GM12878 (cell line): ENCODE data around the gene POU2F1. TPM values are rescaled to one million over a fixed set of nuclear protein-coding genes. Genes with fewer than 3 reads are reported as not detected.
A peak's percentile ranks its signal among the peaks of the same experiment; 100 is the strongest.

Experiments
- ATAC-seq: fragments of 200-7000 bp; cut with Tn5 transposase; 3 replicates; pipeline ENCODE4 v1.9.1; 2020; ENCODE audit warnings: mild to moderate bottlenecking, moderate library complexity
- BruUV-seq: library from RNA; stranded (reverse); fragments of 400-500 nt; replicated peaks from 2 replicates; lab custom pipeline; 2021; lab: Mats Ljungman, UMichigan
- CTCF ChIA-PET: fragments of 300-600 bp; sonication (Branson Sonifier 250); formaldehyde crosslinking; extraction: SDS; loops from one replicate; lab custom pipeline; 2021; ENCODE audit warnings: inconsistent platforms; lab: Yijun Ruan, JAX
- POLR2A ChIA-PET: fragments of 350-600 bp; formaldehyde crosslinking; extraction: SDS; loops from one replicate; lab custom pipeline; 2021; ENCODE audit warnings: inconsistent platforms; lab: Charles Lee
- RAD21 ChIA-PET: fragments of 300-600 bp; sonication (Branson Sonifier 250); formaldehyde crosslinking; loops from one replicate; lab custom pipeline; 2023; ENCODE audit warnings: antibody characterized with exemption; ENCODE audit not compliant: unreplicated experiment; lab: Charles Lee
- SMC1A ChIA-PET: fragments of 300-600 bp; sonication (Branson Sonifier 250); formaldehyde crosslinking; loops from one replicate; lab custom pipeline; 2023; ENCODE audit not compliant: unreplicated experiment, uncharacterized antibody; lab: Charles Lee
- DNase-seq: peaks from one replicate; pipeline ENCODE4 v3.0.0-alpha.2; 2011; ENCODE audit warnings: low read depth, low spot score
- FAIRE-seq: peaks from 3 replicates; lab custom pipeline; 2011; peaks lifted over from hg19 to GRCh38; lab: Jason Lieb, UNC
- H2AFZ ChIP-seq: 2 replicates; pipeline ENCODE4 v1.6.0; 2011; ENCODE audit warnings: low read depth, low read length, control low read depth; ENCODE audit not compliant: control insufficient read depth
- H3K27ac ChIP-seq: 2 replicates; pipeline ENCODE4 v1.5.1; 2011; ENCODE audit warnings: control low read depth; ENCODE audit not compliant: control insufficient read depth, insufficient read depth
- H3K27me3 ChIP-seq, 2 experiments: replicated peaks in 1 of 2; 2 replicates each; pipeline versions ENCODE4 v1.6.0 to v1.6.1; 2011; ENCODE audit warnings: low read length in 1 of 2; ENCODE audit not compliant: control insufficient read depth in 2 of 2, insufficient read depth in 2 of 2
- H3K36me3 ChIP-seq, 2 experiments: 2 replicates each; pipeline ENCODE4 v1.5.1; 2011; ENCODE audit warnings: low read length in 1 of 2; ENCODE audit not compliant: control insufficient read depth in 2 of 2, insufficient read depth in 2 of 2
- H3K4me1 ChIP-seq: 2 replicates; pipeline ENCODE4 v1.6.1; 2011; ENCODE audit warnings: mild to moderate bottlenecking, low read length, moderate library complexity, mixed read lengths; ENCODE audit not compliant: control insufficient read depth, insufficient read depth
- H3K4me2 ChIP-seq: 2 replicates; pipeline ENCODE4 v1.6.0; 2011; ENCODE audit warnings: control low read depth; ENCODE audit not compliant: control insufficient read depth, insufficient read depth
- H3K4me3 ChIP-seq: fragments of 200-600 bp; sonication (generic); 2 replicates; pipeline ENCODE4 v1.5.1; 2016
- H3K79me2 ChIP-seq: 2 replicates; pipeline ENCODE4 v1.6.0; 2011; ENCODE audit warnings: low read length; ENCODE audit not compliant: control insufficient read depth, insufficient read depth
- H3K9ac ChIP-seq: 2 replicates; pipeline ENCODE4 v1.8.0; 2011; ENCODE audit warnings: low read length, control low read depth, mixed read lengths; ENCODE audit not compliant: control insufficient read depth, insufficient read depth
- H3K9me3 ChIP-seq: replicated peaks from 3 replicates; pipeline ENCODE4 v1.5.1; 2011; ENCODE audit warnings: mild to moderate bottlenecking, low read length; ENCODE audit not compliant: control insufficient read depth, insufficient read depth
- H4K20me1 ChIP-seq: 2 replicates; pipeline ENCODE4 v1.6.0; 2011; ENCODE audit not compliant: control insufficient read depth, insufficient read depth
- BCL3 ChIP-seq: IDR thresholded peaks from 2 replicates; pipeline ENCODE4 v1.6.1; 2011; ENCODE audit warnings: borderline replicate concordance, low read depth, mild to moderate bottlenecking, moderate library complexity, low read length; ENCODE audit not compliant: insufficient read depth, poor library complexity, severe bottlenecking
- DPF2 ChIP-seq: fragments of 450-650 bp; IDR thresholded peaks from 2 replicates; pipeline ENCODE4 v1.6.1; 2017; ENCODE audit warnings: mild to moderate bottlenecking
- E4F1 ChIP-seq: fragments of 450-650 bp; IDR thresholded peaks from 2 replicates; pipeline ENCODE4 v1.6.1; 2018; ENCODE audit warnings: borderline replicate concordance, mild to moderate bottlenecking; ENCODE audit not compliant: partially characterized antibody
- IRF3 ChIP-seq: fragments of 450-650 bp; IDR thresholded peaks from 2 replicates; pipeline ENCODE4 v1.6.1; 2014; ENCODE audit warnings: mild to moderate bottlenecking
- JUNB ChIP-seq: IDR thresholded peaks from 2 replicates; pipeline ENCODE4 v1.6.1; 2016; ENCODE audit warnings: antibody characterized with exemption, mild to moderate bottlenecking
- RELB ChIP-seq: fragments of 450-650 bp; IDR thresholded peaks from 2 replicates; pipeline ENCODE4 v1.6.1; 2017; ENCODE audit warnings: low read depth, mild to moderate bottlenecking, moderate library complexity
- RUNX3 ChIP-seq: IDR thresholded peaks from 2 replicates; pipeline ENCODE4 v1.6.1; 2012; ENCODE audit warnings: low read length, inconsistent platforms
- SPI1 ChIP-seq: IDR thresholded peaks from 2 replicates; pipeline ENCODE4 v1.6.1; 2011; ENCODE audit warnings: low read depth, mild to moderate bottlenecking, low read length, moderate library complexity, borderline replicate concordance; ENCODE audit not compliant: insufficient read depth
- whole genome bisulfite sequencing: methylation state at CpG from one replicate; pipeline ENCODE4 v1.1.6; 2016; ENCODE audit warnings: low lambda C conversion rate; ENCODE audit not compliant: insufficient replicate concordance, insufficient coverage; ENCODE audit errors: missing lambda C conversion rate; 5-methylcytosine and 5-hydroxymethylcytosine counted together
- in situ Hi-C: fragments of 300-500 bp; cut with MboI; formaldehyde crosslinking; loops from 9 replicates; pipeline ENCODE4 v1.14.3; 2018; ENCODE audit warnings: mixed read lengths
- intact Hi-C: fragments of 100-400 bp; cut with micrococcal nuclease; formaldehyde crosslinking; loops from one replicate; pipeline ENCODE4 v1.14.2; 2022; ENCODE audit not compliant: unreplicated experiment
- polyA plus RNA-seq, 11 experiments: library from polyadenylated mRNA; depleted of rRNA in 4 of 11; unstranded in 6 of 11; stranded (reverse) in 5 of 11; fragments of >200 nt; fragmentation: Nextera tagmentation in 4 of 11; fragmentation: Illumina TruSeq in 1 of 11; extraction: Ambion mirVana in 4 of 11; extraction: Trizol in 1 of 11; gene quantifications; 1 replicate in 1 of 11; 2 replicates in 10 of 11; pipeline versions ENCODE4 v1.2.1 to v1.2.3, GENCODE V29; 2011 to 2016; ENCODE audit warnings: inconsistent platforms in 2 of 11, missing spikeins in 2 of 11, low read depth in 1 of 11
- total RNA-seq, 4 experiments: library from RNA; depleted of rRNA in 3 of 4; stranded (reverse); fragments of >200 nt in 3 of 4; fragmentation: Illumina TruSeq in 1 of 4; extraction: Trizol in 1 of 4; gene quantifications; 2 replicates each; pipeline versions ENCODE4 v1.2.1 to v1.2.3, GENCODE V29; 2013 to 2021

The POU2F1 gene
- total and polyA plus RNA-seq, 10 of the 15 experiments (the other 5 are each of a cell fraction or from before 2014, with no cell fraction given): 2.5 to 21.7 (median 12.5) TPM

GRCh38 chr1:167330601-167331293, 110.1 kb downstream of the POU2F1 start (continued):
- TF ChIP-seq RELB (peak; percentile 24; the same call in 1 of the 2 replicates), BCL3 (no peak)

- no peak overlapping the region; the same call in 1 of the 2 replicates for H2AFZ ChIP-seq
- no TSS peak for BruUV-seq
- RAD21 ChIA-PET: interaction anchor here (1.3 to 6.5 kb wide), 5 partner anchors 11 to 87 kb away, joined by 4 to 53 read pairs (median 5); no protein-coding TSS in a partner anchor
- SMC1A ChIA-PET: interaction anchor here (0.5 to 5.3 kb wide), 8 partner anchors 8 to 112 kb away, joined by 3 to 63 read pairs (median 4); partner anchors contain the start of gene POU2F1
- FAIRE-seq: no peak
- no peaks in the 10 kb centered on the region for H4K20me1 ChIP-seq
- peaks cover 33% of the 10 kb centered on the region for H3K4me1 ChIP-seq
- H3K4me2 ChIP-seq: peak overlapping the region; percentile 66
- H3K4me3 ChIP-seq: peak overlapping the region; percentile 51
- peak overlapping the region; percentile 43 for H3K9ac ChIP-seq
- no peak for TF ChIP-seq IRF3
- no peak for TF ChIP-seq DPF2
- TF ChIP-seq JUNB: peak; percentile 37; the same call in 1 of the 2 replicates
- no peak for TF ChIP-seq E4F1
- TF ChIP-seq SPI1: no peak
- TF ChIP-seq RUNX3: peak; percentile 36; the same call in 1 of the 2 replicates
- H3K36me3 ChIP-seq: no peaks in the 10 kb centered on the region; a peak in 1 of 4 replicates
- H3K27ac ChIP-seq: peak overlapping the region; percentile 45
- no peaks in the 10 kb centered on the region for H3K27me3 ChIP-seq
- H3K9me3 ChIP-seq: peaks cover 2% of the 10 kb centered on the region; the same call in 2 of the 3 replicates
- WGBS: 0% methylated on average over 2 of the region's 2 CpGs
- 0 out of 3 replicates have a peak, but pooled peaks have one; percentile 9 for ATAC-seq
- in situ Hi-C loops (no loop called here), intact Hi-C loops (no loop called here)
- CTCF ChIA-PET: interaction anchor here (1.2 to 6.4 kb wide), 6 partner anchors 12 to 112 kb away, joined by 3 to 56 read pairs (median 8); partner anchors contain the start of gene POU2F1
- POLR2A ChIA-PET: interaction anchor here (1.3 kb wide), 1 partner anchor 10 kb away, joined by 3 read pairs; no protein-coding TSS in a partner anchor
- H3K79me2 ChIP-seq: peaks cover 61% of the 10 kb centered on the region
- no peak for DNase-seq
Observed at GRCh38 chr1:167331650-167332049, 111.0 kb downstream of the POU2F1 start.
